Lower lobe of right lung (tissue), 2 donors: Measurements from ENCODE around the gene STAT3. TPM values are rescaled to one million over a fixed set of nuclear protein-coding genes. Genes with fewer than 3 reads are reported as not detected.

ENCODE experiments used
- ATAC-seq, 2 donors: fragments of 200-7000 bp; cut with Tn5 transposase; one replicate each; pipeline ENCODE4 v1.9.1; 2020 to 2022; ENCODE audit warnings: mild to moderate bottlenecking in 2 of 2, moderate library complexity in 2 of 2
- DNase-seq: peaks from one replicate; pipeline ENCODE4 v3.0.0-alpha.2; 2020
- H3K27ac ChIP-seq: fragments of 200-600 bp; one replicate; pipeline ENCODE4 v1.8.0; 2022
- H3K27me3 ChIP-seq: fragments of 200-600 bp; one replicate; pipeline ENCODE4 v1.8.0; 2022; ENCODE audit warnings: low read depth
- H3K36me3 ChIP-seq: fragments of 200-600 bp; one replicate; pipeline ENCODE4 v1.8.0; 2022; ENCODE audit warnings: mild to moderate bottlenecking
- H3K4me1 ChIP-seq: fragments of 200-600 bp; one replicate; pipeline ENCODE4 v1.8.0; 2022
- H3K4me3 ChIP-seq: fragments of 200-600 bp; one replicate; pipeline ENCODE4 v1.8.0; 2022; ENCODE audit warnings: mild to moderate bottlenecking
- H3K9me3 ChIP-seq: fragments of 200-600 bp; one replicate; pipeline ENCODE4 v1.8.0; 2022
- intact Hi-C: fragments of 100-400 bp; cut with DNase I; formaldehyde crosslinking; loops from one replicate; pipeline ENCODE4 v1.11.0; 2022
- total RNA-seq: library from RNA; stranded (reverse); fragmentation: NEBNext Ultra II Directional; extraction: Animal tissue kit (Norgen Biotek cat#: 25700); gene quantifications from one replicate; pipeline ENCODE4 v1.2.1, GENCODE V29; 2021
- TF ChIP-seq, protein P1 (sequence below): fragments of 200-600 bp; IDR thresholded peaks from one replicate; pipeline ENCODE4 v1.8.0; 2022; ENCODE audit warnings: antibody characterized with exemption, mild to moderate bottlenecking
- donor health status: DM: no; HTN: yes; CAD: no; lungs with severe emphysema.

STAT3 gene
- total RNA-seq, 1 donor from 2014 or later: 278 TPM

DNA sequence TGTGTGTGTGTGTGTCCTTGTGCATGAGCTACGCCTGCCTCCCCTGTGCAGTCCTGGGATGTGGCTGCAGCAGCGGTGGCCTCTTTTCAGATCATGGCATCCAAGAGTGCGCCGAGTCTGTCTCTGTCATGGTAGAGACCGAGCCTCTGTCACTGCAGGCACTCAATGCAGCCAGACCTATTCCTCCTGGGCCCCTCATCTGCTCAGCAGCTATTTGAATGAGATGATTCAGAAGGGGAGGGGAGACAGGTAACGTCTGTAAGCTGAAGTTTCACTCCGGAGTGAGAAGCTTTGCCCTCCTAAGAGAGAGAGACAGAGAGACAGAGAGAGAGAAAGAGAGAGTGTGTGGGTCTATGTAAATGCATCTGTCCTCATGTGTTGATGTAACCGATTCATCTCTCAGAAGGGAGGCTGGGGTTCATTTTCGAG is 77.4 kb downstream of the STAT3 start:
- no peaks in the 10 kb centered on the region for H3K27me3 ChIP-seq
- H3K4me3 ChIP-seq: no peak overlapping the region
- TF ChIP-seq, protein P1, sequence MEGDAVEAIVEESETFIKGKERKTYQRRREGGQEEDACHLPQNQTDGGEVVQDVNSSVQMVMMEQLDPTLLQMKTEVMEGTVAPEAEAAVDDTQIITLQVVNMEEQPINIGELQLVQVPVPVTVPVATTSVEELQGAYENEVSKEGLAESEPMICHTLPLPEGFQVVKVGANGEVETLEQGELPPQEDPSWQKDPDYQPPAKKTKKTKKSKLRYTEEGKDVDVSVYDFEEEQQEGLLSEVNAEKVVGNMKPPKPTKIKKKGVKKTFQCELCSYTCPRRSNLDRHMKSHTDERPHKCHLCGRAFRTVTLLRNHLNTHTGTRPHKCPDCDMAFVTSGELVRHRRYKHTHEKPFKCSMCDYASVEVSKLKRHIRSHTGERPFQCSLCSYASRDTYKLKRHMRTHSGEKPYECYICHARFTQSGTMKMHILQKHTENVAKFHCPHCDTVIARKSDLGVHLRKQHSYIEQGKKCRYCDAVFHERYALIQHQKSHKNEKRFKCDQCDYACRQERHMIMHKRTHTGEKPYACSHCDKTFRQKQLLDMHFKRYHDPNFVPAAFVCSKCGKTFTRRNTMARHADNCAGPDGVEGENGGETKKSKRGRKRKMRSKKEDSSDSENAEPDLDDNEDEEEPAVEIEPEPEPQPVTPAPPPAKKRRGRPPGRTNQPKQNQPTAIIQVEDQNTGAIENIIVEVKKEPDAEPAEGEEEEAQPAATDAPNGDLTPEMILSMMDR: no peak
- intact Hi-C loops: loop anchor here (10.0 kb wide), 1 partner anchor 204 kb away; no protein-coding TSS in a partner anchor
- DNase-seq (no peak), ATAC-seq (peak in 1 of 2 donors; percentile 0)
- H3K36me3 ChIP-seq: peaks cover 87% of the 10 kb centered on the region
- peaks cover 43% of the 10 kb centered on the region for H3K4me1 ChIP-seq
- H3K9me3 ChIP-seq: no peaks in the 10 kb centered on the region
- H3K27ac ChIP-seq: peak overlapping the region; percentile 71

DNA sequence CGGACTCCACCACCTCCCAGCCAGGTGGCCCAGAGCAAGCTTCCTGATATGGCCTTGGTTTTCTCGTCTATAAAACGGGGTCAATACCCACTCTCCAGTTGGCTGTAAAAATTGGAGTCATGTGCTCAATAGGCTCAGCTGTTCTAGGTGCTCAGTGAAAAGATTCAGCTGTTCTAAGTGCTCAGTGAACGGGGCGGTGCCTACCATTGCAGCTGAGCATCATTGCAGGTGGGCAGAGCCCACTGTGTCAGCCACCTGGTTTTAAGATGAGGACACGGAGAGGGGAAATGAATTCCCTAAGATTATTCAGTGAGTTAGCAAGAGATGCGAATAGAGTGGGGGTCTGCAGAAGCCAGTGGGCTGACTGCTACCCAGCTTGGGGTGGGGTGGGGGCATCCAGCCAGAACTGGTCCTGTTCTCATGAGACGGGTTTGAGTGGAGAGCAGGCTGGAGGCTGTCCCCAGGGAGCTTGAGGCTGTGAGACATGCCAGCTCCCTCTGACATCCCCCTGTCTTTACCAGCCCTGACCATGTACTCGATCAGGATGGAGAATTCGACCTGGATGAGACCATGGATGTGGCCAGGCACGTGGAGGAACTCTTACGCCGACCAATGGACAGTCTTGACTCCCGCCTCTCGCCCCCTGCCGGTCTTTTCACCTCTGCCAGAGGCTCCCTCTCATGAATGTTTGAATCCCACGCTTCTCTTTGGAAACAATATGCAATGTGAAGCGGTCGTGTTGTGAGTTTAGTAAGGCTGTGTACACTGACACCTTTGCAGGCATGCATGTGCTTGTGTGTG is 78.1 kb downstream of the STAT3 start:
- Histone ChIP-seq H3K36me3 (peaks cover 86% of the 10 kb centered on the region), H3K4me3 (no peak overlapping the region), H3K9me3 (no peaks in the 10 kb centered on the region), H3K27me3 (no peaks in the 10 kb centered on the region), H3K4me1 (peaks cover 37% of the 10 kb centered on the region), H3K27ac (peak overlapping the region; percentile 71)
- TF ChIP-seq, protein P1: no peak
- ATAC-seq (no peak), DNase-seq (no peak)
- intact Hi-C loops: loop anchor here (10.0 kb wide), 1 partner anchor 205 kb away; no protein-coding TSS in a partner anchor

DNA sequence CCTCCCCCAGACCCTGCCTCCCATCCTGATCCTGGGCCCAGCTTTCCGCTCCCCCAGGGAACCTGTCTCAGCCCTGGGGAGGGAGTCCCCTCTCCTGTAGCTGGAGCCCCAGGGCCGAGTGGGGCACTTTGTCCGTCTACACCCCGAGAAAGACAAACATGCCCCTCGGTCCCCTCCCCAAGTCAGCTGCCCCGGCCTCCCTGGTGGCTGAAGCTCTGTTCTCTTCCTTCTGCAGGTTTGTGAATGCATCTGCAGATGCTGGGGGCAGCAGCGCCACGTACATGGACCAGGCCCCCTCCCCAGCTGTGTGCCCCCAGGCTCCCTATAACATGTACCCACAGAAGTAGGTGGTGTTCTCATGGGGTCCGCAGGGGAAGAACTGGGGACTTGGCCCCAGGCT is 79.1 kb downstream of the STAT3 start:
- H3K36me3 ChIP-seq: peaks cover 84% of the 10 kb centered on the region
- no peak overlapping the region for H3K27ac ChIP-seq
- TF ChIP-seq, protein P1: no peak
- peaks cover 27% of the 10 kb centered on the region for H3K4me1 ChIP-seq
- intact Hi-C loops: no loop called here
- DNase-seq: no peak
- no peaks in the 10 kb centered on the region for H3K27me3 ChIP-seq
- H3K9me3 ChIP-seq: no peaks in the 10 kb centered on the region
- no peak for ATAC-seq
- H3K4me3 ChIP-seq: no peak overlapping the region

DNA sequence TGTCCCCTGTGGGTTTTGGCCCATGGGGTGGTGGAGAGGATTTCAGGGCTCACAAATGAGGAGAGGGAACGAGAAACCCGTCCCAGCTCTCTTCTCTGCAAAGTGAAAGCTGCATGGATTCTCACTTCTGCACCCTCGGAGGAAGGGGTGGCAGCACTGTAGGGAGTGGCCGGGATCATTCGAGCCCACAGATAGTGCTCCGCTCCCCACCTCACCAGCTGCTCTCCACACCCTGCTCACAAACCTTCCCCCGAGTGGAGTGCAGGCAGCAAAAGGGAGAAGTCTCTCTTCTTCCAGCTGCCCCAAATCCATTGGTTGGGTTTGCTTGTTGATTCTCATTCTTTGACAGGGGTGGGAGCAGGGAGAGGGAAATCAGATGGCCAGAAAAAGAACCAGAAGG is 79.8 kb downstream of the STAT3 start:
- no peaks in the 10 kb centered on the region for H3K9me3 ChIP-seq
- intact Hi-C loops: no loop called here
- no peak for ATAC-seq
- H3K27ac ChIP-seq: no peak overlapping the region
- peaks cover 84% of the 10 kb centered on the region for H3K36me3 ChIP-seq
- no peak overlapping the region for H3K4me3 ChIP-seq
- H3K27me3 ChIP-seq: no peaks in the 10 kb centered on the region
- TF ChIP-seq, protein P1: no peak
- DNase-seq: no peak
- H3K4me1 ChIP-seq: peaks cover 23% of the 10 kb centered on the region

DNA sequence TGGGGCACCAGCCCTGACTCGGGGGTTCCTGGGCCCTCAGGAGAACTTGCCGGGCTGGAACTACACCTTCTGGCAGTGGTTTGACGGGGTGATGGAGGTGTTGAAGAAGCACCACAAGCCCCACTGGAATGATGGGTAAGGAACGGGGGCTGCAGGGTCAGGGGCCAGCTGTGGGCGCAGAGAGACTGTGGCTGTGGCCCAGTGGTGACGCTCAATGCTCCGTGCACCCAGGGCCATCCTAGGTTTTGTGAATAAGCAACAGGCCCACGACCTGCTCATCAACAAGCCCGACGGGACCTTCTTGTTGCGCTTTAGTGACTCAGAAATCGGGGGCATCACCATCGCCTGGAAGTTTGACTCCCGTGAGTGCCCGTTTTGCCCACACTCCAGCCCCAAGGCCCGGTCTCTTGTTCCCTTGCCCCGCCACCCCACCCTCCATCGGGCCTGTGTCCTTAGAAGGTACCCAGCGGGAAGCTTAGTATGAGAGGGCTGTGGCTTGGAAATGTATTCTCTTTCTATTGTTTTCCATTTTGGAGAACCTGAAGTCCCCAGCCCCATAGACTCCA is 80.8 kb downstream of the STAT3 start:
- Histone ChIP-seq H3K4me3 (no peak overlapping the region), H3K36me3 (peaks cover 88% of the 10 kb centered on the region), H3K27me3 (no peaks in the 10 kb centered on the region), H3K9me3 (no peaks in the 10 kb centered on the region), H3K27ac (no peak overlapping the region), H3K4me1 (peaks cover 20% of the 10 kb centered on the region)
- TF ChIP-seq, protein P1: no peak
- intact Hi-C loops: no loop called here
- ATAC-seq: no peak
- no peak for DNase-seq
